ENCODE measurements around the gene RHOXF2.
"Not testable (repeated sequence)": the region's sequence is repeated elsewhere in the genome, so short reads cannot be mapped to it uniquely, and the experiment has no call there.

The RHOXF2 gene

GRCh38 chrX:120158313-120158712 is at the start of gene RHOXF2:
RHOXF2 (plus strand) TSS chrX:120158613; CDS start chrX:120158751, 138 bp downstream.
- not testable (repeated sequence) for DNase-seq

- DNase-seq, result no peak
Observed at GRCh38 chrX:120109378-120109777, 49.0 kb upstream of the RHOXF2 start.

- DNase-seq, result no peak
Observed at GRCh38 chrX:120111611-120112010, 46.8 kb upstream of the RHOXF2 start.

GRCh38 chrX:120115438-120115963 is 42.9 kb upstream of the RHOXF2 start, which contains the start of gene RHOXF1:
RHOXF1 (minus strand) TSS chrX:120115913; CDS start chrX:120115862, 51 bp downstream.
- DNase-seq, result no peak

- no peak for DNase-seq
Observed at GRCh38 chrX:120120223-120120622, 38.2 kb upstream of the RHOXF2 start.

- DNase-seq, result no peak
Observed at GRCh38 chrX:120125444-120125843, 33.0 kb upstream of the RHOXF2 start.

- DNase-seq, result not testable (repeated sequence)
Observed at GRCh38 chrX:120128306-120128846, 30.0 kb upstream of the RHOXF2 start.

GRCh38 chrX:120136128-120136527 is 22.3 kb upstream of the RHOXF2 start:
- DNase-seq, result no peak

- DNase-seq, result no peak
Observed at GRCh38 chrX:120136840-120137239, 21.6 kb upstream of the RHOXF2 start.

- DNase-seq, result no peak
Observed at GRCh38 chrX:120137439-120137838, 21.0 kb upstream of the RHOXF2 start.

GRCh38 chrX:120140293-120140981 is 18.0 kb upstream of the RHOXF2 start:
- no peak for DNase-seq

GRCh38 chrX:120144178-120144844 is 14.1 kb upstream of the RHOXF2 start:
- no peak for DNase-seq

GRCh38 chrX:120145295-120145925 is 13.0 kb upstream of the RHOXF2 start:
- DNase-seq, result no peak

GRCh38 chrX:120146323-120146722 is 12.1 kb upstream of the RHOXF2 start:
- not testable (repeated sequence) for DNase-seq

GRCh38 chrX:120147537-120147936 is 10.9 kb upstream of the RHOXF2 start:
- no peak for DNase-seq

- DNase-seq, result not testable (repeated sequence)
Observed at GRCh38 chrX:120150109-120150744, 8.2 kb upstream of the RHOXF2 start.

GRCh38 chrX:120159086-120159485 is 673 bp downstream of the RHOXF2 start:
- DNase-seq, result not testable (repeated sequence)

- DNase-seq, result not testable (repeated sequence)
Observed at GRCh38 chrX:120193254-120193653, 34.8 kb downstream of the RHOXF2 start.

GRCh38 chrX:120193720-120194119 is 35.3 kb downstream of the RHOXF2 start:
- not testable (repeated sequence) for DNase-seq

- DNase-seq, result not testable (repeated sequence)
Observed at GRCh38 chrX:120195786-120196185, 37.4 kb downstream of the RHOXF2 start.

- DNase-seq, result not testable (repeated sequence)
Observed at GRCh38 chrX:120196626-120197283, 38.3 kb downstream of the RHOXF2 start.

GRCh38 chrX:120200851-120201250 is 42.4 kb downstream of the RHOXF2 start:
- DNase-seq, result no peak

Data from KG1 (cell line).